Measurements from ENCODE around the gene CACNA2D3. TPM values are rescaled to one million over a fixed set of nuclear protein-coding genes. Genes with fewer than 3 reads are reported as not detected.

Gene CACNA2D3
- total and polyA plus RNA-seq, 4 donors, result 0.38 to 2.5 (median 1.1) TPM

DNA sequence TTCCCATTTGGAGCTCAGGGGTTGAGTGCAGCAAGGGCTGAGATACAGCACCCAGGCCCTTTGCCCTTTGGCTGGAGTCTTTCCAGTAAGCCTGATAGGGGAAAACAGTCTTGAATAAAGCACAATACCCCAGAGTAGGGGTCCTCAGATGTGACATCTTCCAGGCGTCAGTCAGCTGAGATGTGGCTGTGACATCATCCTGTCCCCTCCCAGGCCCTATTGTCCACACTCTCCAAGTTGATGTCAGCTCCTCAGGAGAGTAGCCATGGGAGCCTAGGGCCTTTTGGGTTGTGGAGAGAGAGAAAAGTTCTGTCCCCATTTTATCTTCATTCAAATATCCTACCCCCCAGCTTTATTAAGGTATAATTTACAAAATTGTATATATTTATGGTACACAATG lies 92.5 kb downstream of the CACNA2D3 start:
- TF ChIP-seq, protein P1, sequence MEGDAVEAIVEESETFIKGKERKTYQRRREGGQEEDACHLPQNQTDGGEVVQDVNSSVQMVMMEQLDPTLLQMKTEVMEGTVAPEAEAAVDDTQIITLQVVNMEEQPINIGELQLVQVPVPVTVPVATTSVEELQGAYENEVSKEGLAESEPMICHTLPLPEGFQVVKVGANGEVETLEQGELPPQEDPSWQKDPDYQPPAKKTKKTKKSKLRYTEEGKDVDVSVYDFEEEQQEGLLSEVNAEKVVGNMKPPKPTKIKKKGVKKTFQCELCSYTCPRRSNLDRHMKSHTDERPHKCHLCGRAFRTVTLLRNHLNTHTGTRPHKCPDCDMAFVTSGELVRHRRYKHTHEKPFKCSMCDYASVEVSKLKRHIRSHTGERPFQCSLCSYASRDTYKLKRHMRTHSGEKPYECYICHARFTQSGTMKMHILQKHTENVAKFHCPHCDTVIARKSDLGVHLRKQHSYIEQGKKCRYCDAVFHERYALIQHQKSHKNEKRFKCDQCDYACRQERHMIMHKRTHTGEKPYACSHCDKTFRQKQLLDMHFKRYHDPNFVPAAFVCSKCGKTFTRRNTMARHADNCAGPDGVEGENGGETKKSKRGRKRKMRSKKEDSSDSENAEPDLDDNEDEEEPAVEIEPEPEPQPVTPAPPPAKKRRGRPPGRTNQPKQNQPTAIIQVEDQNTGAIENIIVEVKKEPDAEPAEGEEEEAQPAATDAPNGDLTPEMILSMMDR (IDR thresholded peaks at IDR 0.05; ENCODE audit: control extremely low read depth, extremely low read depth), result no peak
- Histone ChIP-seq H3K36me3 (ENCODE audit: control insufficient read depth in 4 of 4, insufficient read depth in 4 of 4, low read length in 4 of 4) (no peaks in the 10 kb centered on the region), H3K4me3 (no peak overlapping the region), H3K9me3 (ENCODE audit: control insufficient read depth in 4 of 4, insufficient read depth in 3 of 4, low read length in 3 of 4) (peaks cover 0 to 2% (median 0%) of the 10 kb centered on the region in 4 donors), H3K27ac (ENCODE audit: low read depth in 1 of 2, low read length in 1 of 2) (no peak overlapping the region), H3K27me3 (ENCODE audit: control insufficient read depth in 3 of 3, insufficient read depth in 3 of 3, low read length in 2 of 3) (no peaks in the 10 kb centered on the region), H3K4me1 (ENCODE audit: control insufficient read depth in 5 of 5, insufficient read depth in 5 of 5, low read length in 5 of 5) (peaks cover 0 to 4% (median 0%) of the 10 kb centered on the region in 5 donors), H3K9ac (ENCODE audit: insufficient read depth in 1 of 2, low read length in 2 of 2) (no peak overlapping the region)
- 60 to 82% methylated on average over 1 of the region's 1 CpG for WGBS, 2 donors
- ATAC-seq (ENCODE audit: insufficient read depth, low FRiP score), result no peak
- no peak for DNase-seq

DNA sequence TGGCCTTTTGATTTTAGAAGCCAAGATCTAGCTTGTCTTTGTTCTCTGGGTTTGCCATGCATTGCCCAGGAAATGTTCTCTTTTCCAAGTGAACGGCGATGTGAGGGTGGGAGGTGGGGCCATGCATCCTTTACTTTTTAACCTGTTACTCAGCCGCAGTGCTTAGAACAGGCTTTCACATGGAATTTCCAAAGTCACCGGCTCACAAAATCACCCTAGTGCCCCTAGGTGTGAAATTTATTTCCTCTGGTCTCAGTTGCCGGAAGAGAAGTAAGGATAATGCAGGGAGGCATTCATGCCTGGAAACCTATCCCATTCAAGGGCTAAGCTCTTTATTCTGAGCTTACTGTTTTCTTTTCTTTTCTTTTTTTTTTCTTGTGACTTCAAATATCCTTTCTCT lies 93.2 kb downstream of the CACNA2D3 start:
- Histone ChIP-seq H3K9me3 (ENCODE audit: control insufficient read depth in 4 of 4, insufficient read depth in 3 of 4, low read length in 3 of 4) (peaks cover 0 to 2% (median 0%) of the 10 kb centered on the region in 4 donors), H3K36me3 (ENCODE audit: control insufficient read depth in 4 of 4, insufficient read depth in 4 of 4, low read length in 4 of 4) (no peaks in the 10 kb centered on the region), H3K4me1 (ENCODE audit: control insufficient read depth in 5 of 5, insufficient read depth in 5 of 5, low read length in 5 of 5) (peaks cover 0 to 2% (median 0%) of the 10 kb centered on the region in 5 donors), H3K9ac (ENCODE audit: insufficient read depth in 1 of 2, low read length in 2 of 2) (no peak overlapping the region), H3K27ac (ENCODE audit: low read depth in 1 of 2, low read length in 1 of 2) (no peak overlapping the region), H3K4me3 (no peak overlapping the region), H3K27me3 (ENCODE audit: control insufficient read depth in 3 of 3, insufficient read depth in 3 of 3, low read length in 2 of 3) (no peaks in the 10 kb centered on the region)
- no peak for ATAC-seq (ENCODE audit: insufficient read depth, low FRiP score)
- no peak for DNase-seq
- TF ChIP-seq, protein P1 (IDR thresholded peaks at IDR 0.05; ENCODE audit: control extremely low read depth, extremely low read depth), result no peak
- 72 to 74% methylated on average over 5 of the region's 5 CpGs for WGBS, 2 donors

DNA sequence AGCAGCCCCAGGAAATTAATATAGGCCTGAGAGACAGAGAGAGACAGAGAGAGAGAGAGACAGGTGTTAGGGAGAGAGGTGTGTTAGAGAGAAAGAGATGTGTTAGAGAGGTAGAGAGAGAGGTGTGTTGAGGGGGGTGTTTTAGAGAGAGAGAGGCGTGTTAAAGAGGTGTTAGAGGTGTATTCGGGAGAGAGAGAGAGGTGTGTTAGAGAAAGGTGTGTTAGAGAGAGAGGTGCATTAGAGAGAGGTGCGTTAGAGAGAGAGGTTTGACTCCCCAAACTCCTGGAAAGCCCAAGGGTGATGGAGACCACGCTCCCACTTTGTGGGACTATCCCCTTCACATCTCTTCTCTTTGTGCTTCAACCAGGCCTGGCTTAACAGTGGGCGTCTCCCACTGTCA lies 95.5 kb downstream of the CACNA2D3 start:
- Histone ChIP-seq H3K27ac (ENCODE audit: low read depth in 1 of 2, low read length in 1 of 2) (no peak overlapping the region), H3K36me3 (ENCODE audit: control insufficient read depth in 4 of 4, insufficient read depth in 4 of 4, low read length in 4 of 4) (no peaks in the 10 kb centered on the region), H3K27me3 (ENCODE audit: control insufficient read depth in 3 of 3, insufficient read depth in 3 of 3, low read length in 2 of 3) (no peaks in the 10 kb centered on the region), H3K4me1 (ENCODE audit: control insufficient read depth in 5 of 5, insufficient read depth in 5 of 5, low read length in 5 of 5) (no peaks in the 10 kb centered on the region), H3K9me3 (ENCODE audit: control insufficient read depth in 4 of 4, insufficient read depth in 3 of 4, low read length in 3 of 4) (no peaks in the 10 kb centered on the region), H3K9ac (ENCODE audit: insufficient read depth in 1 of 2, low read length in 2 of 2) (no peak overlapping the region), H3K4me3 (no peak overlapping the region)
- 78 to 79% methylated on average over 5 of the region's 5 CpGs for WGBS, 2 donors
- DNase-seq (no peak), ATAC-seq (ENCODE audit: insufficient read depth, low FRiP score) (no peak)
- TF ChIP-seq, protein P1 (IDR thresholded peaks at IDR 0.05; ENCODE audit: control extremely low read depth, extremely low read depth), result no peak

DNA sequence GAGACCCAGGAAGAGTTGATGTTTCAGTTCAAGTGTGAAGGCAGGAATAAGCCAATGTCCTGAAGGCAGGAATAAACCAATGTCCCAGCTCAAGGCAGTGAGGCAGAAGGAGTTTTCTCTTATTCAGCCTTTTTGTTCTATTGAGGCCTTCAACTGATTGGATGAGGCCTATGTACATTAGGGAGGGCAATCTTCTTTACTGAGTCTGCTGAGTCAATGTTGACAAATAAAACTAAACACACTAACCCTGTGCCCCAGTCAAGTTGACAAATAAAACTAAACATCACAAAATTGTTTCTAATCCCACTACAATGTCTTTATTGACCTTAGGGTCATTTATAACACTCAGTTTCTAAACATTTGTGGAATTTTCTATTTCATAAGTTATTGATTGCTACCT lies 100.0 kb downstream of the CACNA2D3 start:
- Histone ChIP-seq H3K27ac (ENCODE audit: low read depth in 1 of 2, low read length in 1 of 2) (no peak overlapping the region), H3K27me3 (ENCODE audit: control insufficient read depth in 3 of 3, insufficient read depth in 3 of 3, low read length in 2 of 3) (no peaks in the 10 kb centered on the region), H3K9ac (ENCODE audit: insufficient read depth in 1 of 2, low read length in 2 of 2) (no peak overlapping the region), H3K9me3 (ENCODE audit: control insufficient read depth in 4 of 4, insufficient read depth in 3 of 4, low read length in 3 of 4) (no peaks in the 10 kb centered on the region), H3K4me3 (no peak overlapping the region), H3K36me3 (ENCODE audit: control insufficient read depth in 4 of 4, insufficient read depth in 4 of 4, low read length in 4 of 4) (no peaks in the 10 kb centered on the region), H3K4me1 (ENCODE audit: control insufficient read depth in 5 of 5, insufficient read depth in 5 of 5, low read length in 5 of 5) (no peaks in the 10 kb centered on the region)
- ATAC-seq (ENCODE audit: insufficient read depth, low FRiP score), result no peak
- TF ChIP-seq, protein P1 (IDR thresholded peaks at IDR 0.05; ENCODE audit: control extremely low read depth, extremely low read depth), result no peak
- no peak for DNase-seq
